Activated naive CD8-positive, alpha-beta T cell treated with anti-CD3 and anti-CD28 coated beads, Interleukin-2, amount 10 ng/mL, durations not matched to agents 7 days and 5 days (primary cell): ENCODE data around the gene TAF1. TPM values are rescaled to one million over a fixed set of nuclear protein-coding genes. Genes with fewer than 3 reads are reported as not detected.
A peak's percentile ranks its signal among the peaks of the same experiment; 100 is the strongest.
"Not testable (repeated sequence)": the region's sequence is repeated elsewhere in the genome, so short reads cannot be mapped to it uniquely, and the experiment has no call there.

ENCODE experiments used
- ATAC-seq: fragments of 150-1000 bp; cut with Tn5 transposase; one replicate; pipeline ENCODE4 v1.10.0; 2021; ENCODE audit warnings: low read depth, moderate library complexity
- POLR2A ChIA-PET: fragments of 350-600 bp; sonication (Branson Sonifier 250); formaldehyde crosslinking; loops from one replicate; lab custom pipeline; 2021; ENCODE audit warnings: antibody characterized with exemption; lab: Charles Lee
- DNase-seq: peaks from one replicate; pipeline ENCODE4 v3.0.0; 2021
- H3K27ac Mint-ChIP-seq: one replicate; pipeline ENCODE4 v1.8.0; 2022; ENCODE audit warnings: mild to moderate bottlenecking, mixed read lengths
- H3K27me3 Mint-ChIP-seq: one replicate; pipeline ENCODE4 v1.8.0; 2022; ENCODE audit warnings: mild to moderate bottlenecking, moderate library complexity, mixed read lengths
- H3K36me3 Mint-ChIP-seq: one replicate; pipeline ENCODE4 v1.8.0; 2021; ENCODE audit warnings: mild to moderate bottlenecking, mixed read lengths
- H3K4me1 Mint-ChIP-seq: one replicate; pipeline ENCODE4 v1.8.0; 2021; ENCODE audit warnings: mixed read lengths
- H3K4me3 Mint-ChIP-seq: one replicate; pipeline ENCODE4 v1.8.0; 2022; ENCODE audit warnings: mild to moderate bottlenecking, moderate library complexity, mixed read lengths
- H3K9me3 Mint-ChIP-seq: one replicate; pipeline ENCODE4 v1.8.0; 2021; ENCODE audit warnings: mixed read lengths
- total RNA-seq, 2 experiments: library from RNA; stranded (reverse); gene quantifications; one replicate each; pipeline ENCODE4 v1.2.3, GENCODE V29; 2021

TAF1 gene
- total RNA-seq, 2 experiments from 2014 or later, result 64.7 to 66.8 TPM

DNA sequence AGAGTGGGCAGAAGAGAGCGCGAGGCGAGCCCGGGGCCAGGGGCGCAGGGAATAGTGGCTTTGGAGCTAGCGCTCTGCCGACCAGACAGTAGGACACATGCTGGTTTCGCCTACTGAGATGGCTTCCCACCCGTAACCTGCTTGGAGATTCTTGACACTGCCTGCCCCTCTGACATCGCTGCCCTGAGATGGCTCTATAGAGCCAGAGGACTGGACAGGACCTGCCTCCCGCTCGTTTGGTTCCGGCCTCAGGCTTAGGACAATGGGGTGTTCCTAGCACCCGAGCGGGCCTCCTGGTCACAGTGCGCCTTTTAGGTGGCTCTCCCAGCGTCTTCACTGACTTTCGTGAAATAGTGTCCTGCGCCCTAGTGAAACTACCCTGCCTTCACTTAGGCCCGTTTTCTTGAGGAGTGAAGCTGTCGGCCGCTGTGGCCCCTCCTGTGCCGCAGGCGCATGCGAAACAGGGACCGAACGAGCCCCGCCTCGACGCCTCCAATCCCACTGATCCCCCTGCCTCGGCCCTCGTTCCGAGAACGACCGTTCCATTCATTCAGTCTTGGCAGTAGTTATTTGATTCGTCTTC lies 608 bp downstream of the TAF1 start:
- DNase-seq (peak; percentile 39), ATAC-seq (no peak)
- Mint-ChIP-seq H3K4me3 (peak overlapping the region; percentile 97), H3K4me1 (peaks cover 17% of the 10 kb centered on the region), H3K36me3 (peaks cover 14% of the 10 kb centered on the region), H3K9me3 (no peaks in the 10 kb centered on the region), H3K27me3 (no peaks in the 10 kb centered on the region), H3K27ac (peak overlapping the region; percentile 98)
- POLR2A ChIA-PET, result interaction anchor here (0.7 to 2.5 kb wide), 12 partner anchors 39 to 910 kb away, joined by 3 to 29 read pairs (median 5); partner anchors contain the start of genes CXCR3, FOXO4, MED12 and NONO

DNA sequence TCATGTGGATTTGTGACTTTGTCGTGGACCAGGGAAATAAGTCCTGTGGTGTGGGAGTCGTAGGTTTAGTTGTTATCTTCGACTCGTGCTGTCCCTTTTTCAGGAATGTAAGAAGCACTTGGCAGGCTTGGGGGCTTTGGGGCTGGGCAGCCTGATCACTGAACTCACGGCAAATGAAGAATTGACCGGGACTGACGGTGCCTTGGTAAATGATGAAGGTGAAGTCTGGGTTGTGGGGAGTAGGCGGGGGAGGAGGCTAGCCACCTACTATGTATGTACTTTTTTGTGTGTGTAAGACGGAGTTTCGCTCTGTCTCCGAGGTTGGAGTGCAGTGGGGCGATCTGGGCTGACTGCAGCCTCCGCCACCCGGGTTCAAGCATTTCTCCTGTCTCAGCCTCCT lies 1.2 kb downstream of the TAF1 start:
- H3K27me3 Mint-ChIP-seq, result no peaks in the 10 kb centered on the region
- POLR2A ChIA-PET, result interaction anchor here (1.8 to 2.5 kb wide), 3 partner anchors 84 to 171 kb away, joined by 14 to 23 read pairs (median 21); partner anchors contain the start of genes NONO and ZMYM3
- peak overlapping the region; percentile 98 for H3K27ac Mint-ChIP-seq
- peaks cover 20% of the 10 kb centered on the region for H3K4me1 Mint-ChIP-seq
- H3K9me3 Mint-ChIP-seq, result no peaks in the 10 kb centered on the region
- DNase-seq, result no peak
- H3K4me3 Mint-ChIP-seq, result peak overlapping the region; percentile 97
- peaks cover 14% of the 10 kb centered on the region for H3K36me3 Mint-ChIP-seq
- ATAC-seq, result no peak

DNA sequence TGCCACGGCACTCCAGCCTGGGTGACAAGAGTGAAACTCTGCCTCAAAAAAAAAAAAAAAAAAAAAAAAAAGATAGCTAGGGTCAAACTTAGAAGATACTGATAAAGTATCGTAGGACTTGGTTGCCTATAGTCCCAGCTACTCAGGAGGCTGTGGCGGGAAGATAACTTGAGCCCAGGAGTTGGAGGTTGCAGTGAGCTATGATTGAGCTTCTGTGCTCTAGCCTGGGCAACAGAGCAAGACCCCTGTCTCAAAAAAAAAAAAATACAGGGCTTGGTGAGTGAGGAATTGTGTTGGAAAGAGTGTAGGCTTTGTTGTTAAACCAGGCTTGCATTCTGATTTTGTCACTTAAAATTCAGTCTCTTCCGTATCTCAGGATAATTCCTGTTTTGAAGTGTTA lies 6.2 kb downstream of the TAF1 start:
- Mint-ChIP-seq H3K4me1 (peaks cover 20% of the 10 kb centered on the region), H3K9me3 (no peaks in the 10 kb centered on the region), H3K4me3 (no peak overlapping the region), H3K27me3 (no peaks in the 10 kb centered on the region), H3K27ac (no peak overlapping the region), H3K36me3 (peaks cover 20% of the 10 kb centered on the region)
- POLR2A ChIA-PET, result interaction anchor here (0.7 kb wide), 1 partner anchor 15 kb away, joined by 6 read pairs; no protein-coding TSS in a partner anchor
- ATAC-seq, result no peak
- DNase-seq, result no peak

DNA sequence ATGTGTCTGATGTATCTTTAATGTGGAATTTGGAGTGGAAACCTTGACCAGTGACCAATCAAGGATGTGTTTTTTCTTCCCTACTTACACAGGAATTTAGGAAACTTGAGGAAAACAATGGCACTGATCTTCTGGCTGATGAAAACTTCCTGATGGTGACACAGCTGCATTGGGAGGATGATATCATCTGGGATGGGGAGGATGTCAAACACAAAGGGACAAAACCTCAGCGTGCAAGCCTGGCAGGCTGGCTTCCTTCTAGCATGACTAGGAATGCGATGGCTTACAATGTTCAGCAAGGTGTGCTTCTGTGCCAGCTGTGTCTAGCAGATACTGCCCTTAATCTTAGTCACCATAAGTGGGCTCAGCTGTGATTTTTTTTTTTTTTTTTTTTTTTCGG lies 12.6 kb downstream of the TAF1 start:
- no peak for ATAC-seq
- no peaks in the 10 kb centered on the region for H3K9me3 Mint-ChIP-seq
- peaks cover 36% of the 10 kb centered on the region for H3K36me3 Mint-ChIP-seq
- POLR2A ChIA-PET, result no interaction called here
- no peaks in the 10 kb centered on the region for H3K27me3 Mint-ChIP-seq
- no peak overlapping the region for H3K27ac Mint-ChIP-seq
- no peak for DNase-seq
- H3K4me1 Mint-ChIP-seq, result no peaks in the 10 kb centered on the region
- H3K4me3 Mint-ChIP-seq, result no peak overlapping the region

DNA sequence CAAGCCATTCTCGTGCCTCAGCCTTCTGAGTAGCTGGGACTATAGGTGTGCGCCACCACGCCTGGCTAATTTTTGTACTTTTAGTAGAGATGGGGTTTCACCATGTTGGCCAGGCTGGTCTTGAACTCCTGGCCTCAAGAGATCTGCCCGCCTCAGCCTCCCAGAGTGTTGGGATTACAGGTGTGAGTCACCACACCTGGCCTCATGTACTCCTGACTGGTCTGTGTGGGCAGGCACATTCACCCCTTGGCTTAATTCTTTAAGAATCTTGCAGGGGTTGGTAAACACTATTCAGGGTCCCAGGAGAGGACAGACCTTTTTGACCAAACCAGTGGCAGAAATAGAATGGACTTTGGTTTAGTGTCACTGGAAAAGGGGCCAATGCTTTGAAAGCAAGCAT lies 25.6 kb downstream of the TAF1 start:
- H3K27ac Mint-ChIP-seq, POLR2A ChIA-PET, H3K9me3 Mint-ChIP-seq, ATAC-seq, H3K4me1 Mint-ChIP-seq, H3K27me3 Mint-ChIP-seq, DNase-seq, H3K4me3 Mint-ChIP-seq: not testable (repeated sequence)
- H3K36me3 Mint-ChIP-seq, result peaks cover 29% of the 10 kb centered on the region

DNA sequence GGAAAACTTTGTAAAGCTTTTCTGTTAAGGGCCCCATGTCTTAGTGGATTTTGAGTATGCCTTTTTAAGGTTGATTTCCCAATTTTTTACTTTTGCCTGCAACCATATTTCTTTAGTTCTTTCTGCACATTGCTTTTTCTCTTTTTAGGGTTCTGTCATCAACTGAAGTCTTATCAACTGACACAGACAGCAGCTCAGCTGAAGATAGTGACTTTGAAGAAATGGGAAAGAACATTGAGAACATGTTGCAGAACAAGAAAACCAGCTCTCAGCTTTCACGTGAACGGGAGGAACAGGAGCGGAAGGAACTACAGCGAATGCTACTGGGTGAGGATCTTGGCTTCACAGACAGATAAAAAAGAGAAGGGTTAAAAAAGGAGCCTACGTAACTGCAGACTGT lies 27.8 kb downstream of the TAF1 start:
- no peak for ATAC-seq
- no peak overlapping the region for H3K27ac Mint-ChIP-seq
- H3K4me1 Mint-ChIP-seq, result no peaks in the 10 kb centered on the region
- POLR2A ChIA-PET, result no interaction called here
- peaks cover 31% of the 10 kb centered on the region for H3K36me3 Mint-ChIP-seq
- no peak overlapping the region for H3K4me3 Mint-ChIP-seq
- no peaks in the 10 kb centered on the region for H3K9me3 Mint-ChIP-seq
- H3K27me3 Mint-ChIP-seq, result no peaks in the 10 kb centered on the region
- no peak for DNase-seq

DNA sequence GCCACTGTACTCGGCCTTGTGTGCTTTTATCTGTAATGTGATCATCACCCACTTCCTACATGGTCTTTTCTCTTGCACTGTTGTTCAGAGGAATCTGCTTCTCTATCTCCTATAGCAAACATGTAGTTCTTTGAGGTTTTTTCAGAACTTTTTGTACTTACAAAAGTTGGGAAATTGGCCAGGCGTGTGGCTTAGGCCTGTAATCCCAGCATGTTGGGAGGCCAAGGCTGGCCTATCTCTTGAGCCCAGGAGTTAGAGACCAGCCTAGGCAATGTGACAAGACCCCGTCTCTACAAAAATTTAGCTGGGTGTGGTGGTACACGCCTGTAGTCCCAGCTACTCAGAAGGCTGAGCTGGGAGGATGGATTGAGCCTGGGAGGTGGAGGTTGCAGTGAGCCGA lies 30.4 kb downstream of the TAF1 start:
- Mint-ChIP-seq H3K36me3 (peaks cover 22% of the 10 kb centered on the region), H3K9me3 (no peaks in the 10 kb centered on the region), H3K27me3 (no peaks in the 10 kb centered on the region), H3K4me3 (no peak overlapping the region), H3K27ac (no peak overlapping the region), H3K4me1 (peaks cover 3% of the 10 kb centered on the region)
- POLR2A ChIA-PET, result interaction anchor here (0.7 kb wide), 1 partner anchor 113 kb away, joined by 5 read pairs; the partner anchor contains the start of gene NONO
- ATAC-seq (no peak), DNase-seq (no peak)

DNA sequence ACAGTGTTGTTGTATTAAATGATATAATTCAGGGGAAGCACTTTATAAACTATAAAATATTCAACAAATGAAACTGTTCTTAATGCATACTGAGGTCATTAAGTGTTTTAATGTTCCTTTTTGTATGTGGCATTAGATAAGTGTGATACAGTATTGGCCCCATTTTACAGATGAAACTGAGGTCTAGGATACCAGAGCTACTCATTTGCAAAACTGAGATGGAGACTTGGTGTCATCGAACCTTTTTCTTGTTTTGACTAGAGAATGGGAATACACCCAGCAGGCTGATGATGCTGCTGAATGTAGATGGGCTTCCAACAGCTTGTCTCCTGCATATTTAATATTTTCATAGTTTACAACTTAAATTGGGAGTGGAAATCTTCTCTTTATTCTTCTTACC lies 34.6 kb downstream of the TAF1 start:
- Mint-ChIP-seq H3K4me1 (peaks cover 3% of the 10 kb centered on the region), H3K4me3 (no peak overlapping the region), H3K36me3 (peaks cover 6% of the 10 kb centered on the region), H3K27me3 (no peaks in the 10 kb centered on the region), H3K27ac (peak overlapping the region; percentile 68), H3K9me3 (no peaks in the 10 kb centered on the region)
- POLR2A ChIA-PET, result no interaction called here
- DNase-seq, result no peak
- no peak for ATAC-seq

DNA sequence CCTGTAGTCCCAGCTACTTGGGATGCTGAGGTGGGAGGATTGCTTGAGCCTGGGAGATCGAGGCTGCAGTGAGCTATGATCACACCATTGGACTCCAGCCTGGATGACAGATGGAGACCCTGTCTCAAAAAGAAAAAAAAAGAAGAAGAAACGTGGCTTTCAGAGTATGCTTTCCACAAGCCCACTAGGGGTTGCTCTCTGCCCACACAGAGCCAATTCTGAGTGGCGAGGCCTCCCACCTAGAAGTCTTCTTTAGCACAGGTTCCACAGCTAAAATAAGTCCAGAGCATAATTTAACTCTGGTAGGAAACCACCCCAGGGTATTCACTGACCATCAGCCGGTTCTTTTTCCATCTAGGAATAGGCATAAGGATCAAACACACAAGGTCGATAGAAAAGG lies 50.1 kb downstream of the TAF1 start:
- not testable (repeated sequence) for H3K27ac Mint-ChIP-seq, H3K36me3 Mint-ChIP-seq, H3K4me3 Mint-ChIP-seq

DNA sequence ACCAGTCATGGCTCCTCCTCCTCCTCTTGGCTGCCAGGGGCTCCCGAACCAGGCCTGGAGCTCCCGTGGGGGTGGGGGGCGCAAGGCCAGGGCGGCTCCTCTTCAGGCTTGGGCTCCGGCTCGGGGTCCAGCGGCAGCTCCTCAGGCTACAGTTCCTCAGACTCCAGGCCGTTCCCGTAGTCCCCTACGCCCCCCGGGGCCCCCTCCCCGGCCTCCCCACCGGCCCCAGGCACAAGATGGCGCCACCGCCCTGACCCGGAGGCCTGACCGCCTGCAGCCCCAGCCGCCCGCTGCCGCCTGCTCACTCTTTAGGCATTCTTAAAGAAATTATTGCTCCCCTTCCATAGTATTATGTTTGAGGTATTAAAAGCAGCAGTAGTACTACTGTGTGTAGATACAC lies 54.5 kb downstream of the TAF1 start:
- Mint-ChIP-seq H3K27ac (no peak overlapping the region), H3K27me3 (no peaks in the 10 kb centered on the region), H3K36me3 (peaks cover 6% of the 10 kb centered on the region), H3K9me3 (no peaks in the 10 kb centered on the region), H3K4me1 (no peaks in the 10 kb centered on the region), H3K4me3 (no peak overlapping the region)
- ATAC-seq (no peak), DNase-seq (no peak)
- POLR2A ChIA-PET, result no interaction called here

More for the DNA sequence above, 50.1 kb downstream of the TAF1 start:
- H3K27me3 Mint-ChIP-seq, H3K4me1 Mint-ChIP-seq, ATAC-seq, DNase-seq, H3K9me3 Mint-ChIP-seq: not testable (repeated sequence)
- POLR2A ChIA-PET, result interaction anchor here (0.7 kb wide), 1 partner anchor 58 kb away, joined by 3 read pairs; no protein-coding TSS in a partner anchor

DNA sequence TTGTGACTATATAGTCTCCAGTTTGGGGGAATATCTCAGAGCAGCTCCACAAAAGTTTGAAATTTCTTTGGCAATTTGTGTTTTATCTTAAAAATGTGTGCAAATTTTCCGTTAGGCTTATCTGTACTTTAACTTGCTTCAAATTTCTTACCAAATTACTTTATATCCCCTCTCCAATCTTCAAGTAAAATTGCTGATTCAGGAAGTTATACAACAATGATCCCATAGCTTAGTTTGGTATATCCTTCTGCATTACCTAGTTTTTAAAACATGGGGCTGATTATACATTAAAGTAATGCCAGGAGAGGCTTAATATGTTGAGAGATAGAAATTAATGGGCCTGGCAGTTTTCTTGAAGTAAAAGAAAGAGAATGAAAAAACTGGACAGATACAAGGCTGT lies 66.6 kb downstream of the TAF1 start:
- ATAC-seq (no peak), DNase-seq (no peak)
- H3K4me3 Mint-ChIP-seq, result no peak overlapping the region
- POLR2A ChIA-PET, result no interaction called here
- H3K27ac Mint-ChIP-seq, result no peak overlapping the region
- H3K36me3 Mint-ChIP-seq, result peaks cover 10% of the 10 kb centered on the region
- H3K4me1 Mint-ChIP-seq, result peaks cover 2% of the 10 kb centered on the region
- H3K9me3 Mint-ChIP-seq, result no peaks in the 10 kb centered on the region
- no peaks in the 10 kb centered on the region for H3K27me3 Mint-ChIP-seq

DNA sequence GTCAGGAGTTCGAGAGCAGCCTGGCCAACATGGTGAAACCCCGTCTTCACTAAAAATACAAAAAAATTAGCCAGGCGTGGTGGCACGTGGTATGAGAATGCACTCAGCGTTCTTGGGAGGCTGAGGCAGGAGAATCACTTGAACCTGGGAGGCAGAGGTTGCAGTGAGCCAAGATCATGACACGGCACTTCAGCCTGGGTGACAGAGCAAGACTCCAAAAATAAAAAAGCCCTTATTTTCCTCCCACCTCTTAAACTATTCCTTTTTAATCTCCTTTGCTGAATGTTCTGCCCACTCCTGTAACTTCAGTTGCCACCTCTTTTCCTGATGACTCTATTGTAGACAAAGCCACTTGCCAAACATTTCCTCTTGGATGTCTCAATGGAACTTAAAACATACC lies 72.6 kb downstream of the TAF1 start:
- H3K4me1 Mint-ChIP-seq, result no peaks in the 10 kb centered on the region
- H3K4me3 Mint-ChIP-seq, result no peak overlapping the region
- no peak for DNase-seq
- ATAC-seq, result no peak
- no peaks in the 10 kb centered on the region for H3K9me3 Mint-ChIP-seq
- peaks cover 22% of the 10 kb centered on the region for H3K36me3 Mint-ChIP-seq
- H3K27ac Mint-ChIP-seq, result no peak overlapping the region
- no peaks in the 10 kb centered on the region for H3K27me3 Mint-ChIP-seq
- POLR2A ChIA-PET, result no interaction called here

DNA sequence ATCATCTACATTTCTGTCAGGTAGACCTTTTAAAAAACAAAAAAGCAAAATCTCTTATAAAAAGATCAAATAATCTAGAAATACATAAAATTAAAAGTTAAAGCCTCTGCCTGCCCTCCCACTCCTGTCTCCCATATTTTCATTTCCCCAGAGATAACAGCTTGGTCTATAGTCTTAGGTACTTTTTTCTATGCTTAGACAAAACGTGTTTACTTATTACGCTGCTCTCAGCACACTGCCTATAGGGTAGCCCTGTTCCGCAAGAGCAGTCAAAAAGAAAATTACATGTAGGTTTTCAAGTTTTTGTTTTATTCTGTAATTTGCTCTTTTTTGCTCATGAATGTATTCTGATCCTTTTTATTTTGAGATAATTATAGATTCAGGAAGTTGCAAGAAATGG lies 73.3 kb downstream of the TAF1 start:
- H3K4me3 Mint-ChIP-seq, result no peak overlapping the region
- H3K27ac Mint-ChIP-seq, result no peak overlapping the region

DNA sequence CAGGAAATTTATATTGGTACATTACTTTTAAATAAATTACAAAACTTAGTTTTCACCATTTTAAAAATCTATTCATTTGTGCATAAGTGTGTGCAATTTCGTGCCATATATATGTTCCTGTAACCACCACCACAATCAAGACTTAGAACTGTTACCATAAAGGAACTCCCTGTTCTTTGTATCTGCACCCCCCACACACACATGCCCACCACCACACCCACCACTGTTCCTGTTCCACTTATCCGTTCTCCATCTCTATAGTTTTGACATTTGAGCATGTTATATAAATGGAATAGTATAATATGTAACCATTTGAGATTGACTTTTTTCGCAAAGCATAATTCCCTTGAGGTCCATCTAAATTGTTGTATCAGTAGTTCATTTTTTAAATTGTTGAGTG lies 73.7 kb downstream of the TAF1 start:
- no peak for ATAC-seq
- POLR2A ChIA-PET, result no interaction called here
- Mint-ChIP-seq H3K36me3 (peaks cover 22% of the 10 kb centered on the region), H3K4me1 (no peaks in the 10 kb centered on the region), H3K27ac (no peak overlapping the region), H3K4me3 (no peak overlapping the region), H3K27me3 (no peaks in the 10 kb centered on the region), H3K9me3 (no peaks in the 10 kb centered on the region)
- DNase-seq, result no peak

More for the DNA sequence above, 73.3 kb downstream of the TAF1 start:
- H3K36me3 Mint-ChIP-seq, result peaks cover 22% of the 10 kb centered on the region
- POLR2A ChIA-PET, result no interaction called here
- no peak for DNase-seq
- no peaks in the 10 kb centered on the region for H3K4me1 Mint-ChIP-seq
- H3K27me3 Mint-ChIP-seq, result no peaks in the 10 kb centered on the region
- no peaks in the 10 kb centered on the region for H3K9me3 Mint-ChIP-seq
- ATAC-seq, result no peak
